GM12891 (cell line): ENCODE measurements around the gene LRRC38.

Source experiments
- POLR2A ChIP-seq: IDR thresholded peaks from 2 replicates; pipeline ENCODE4 v1.6.1; 2011; ENCODE audit warnings: low read depth, low read length, control low read depth
- POLR2AphosphoS5 ChIP-seq: IDR thresholded peaks from 2 replicates; pipeline ENCODE4 v1.6.1; 2011; ENCODE audit warnings: low read depth, low read length, control low read depth
- TAF1 ChIP-seq: IDR thresholded peaks from 2 replicates; pipeline ENCODE4 v1.6.1; 2011; ENCODE audit warnings: low read depth, low read length, control low read depth

DNA sequence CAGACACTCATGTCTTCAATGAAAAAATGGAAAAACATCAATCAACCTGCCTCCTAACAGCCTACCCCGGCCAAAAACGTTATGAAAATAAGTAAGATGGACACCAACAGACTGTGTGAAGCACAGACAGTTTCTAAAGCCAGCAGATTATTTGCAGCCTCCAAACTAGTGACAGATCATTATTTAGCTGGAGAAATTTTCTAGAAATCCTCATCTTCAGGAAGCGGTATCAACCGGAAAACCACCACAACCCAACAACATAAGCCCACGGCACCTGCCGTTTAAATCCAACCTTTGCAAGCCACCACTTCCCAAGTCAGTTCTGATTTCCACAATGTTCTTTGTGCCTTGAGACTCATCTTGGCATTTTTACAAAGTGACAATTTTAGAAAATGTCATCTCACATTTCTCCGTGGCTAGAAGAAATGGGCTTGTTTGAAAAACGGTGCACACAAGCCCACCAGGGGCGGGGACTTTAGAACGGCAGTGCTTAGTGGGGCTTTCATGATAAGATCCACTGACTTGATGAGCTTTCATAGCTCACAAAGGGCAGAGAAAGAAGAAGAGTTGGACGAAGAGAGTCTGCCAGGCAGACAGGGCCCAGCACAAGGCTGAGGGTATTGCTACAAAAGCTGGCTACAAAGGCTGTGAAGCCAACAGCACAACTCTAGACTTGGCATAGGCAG is 34.5 kb downstream of the LRRC38 start:
- TF ChIP-seq POLR2A, result no peak
- TF ChIP-seq TAF1, result no peak
- no peak for TF ChIP-seq POLR2AphosphoS5
